H1 (cell line): ENCODE data around the gene C5. TPM values are rescaled to one million over a fixed set of nuclear protein-coding genes. Genes with fewer than 3 reads are reported as not detected.

Experiments used
- CTCF ChIA-PET: fragments of 300-600 bp; sonication (Branson Sonifier 250); formaldehyde crosslinking; loops from one replicate; lab custom pipeline; 2021; ENCODE audit not compliant: partially characterized antibody; lab: Charles Lee
- POLR2A ChIA-PET: fragments of 300-600 bp; sonication (Branson Sonifier 250); formaldehyde crosslinking; loops from one replicate; lab custom pipeline; 2021; ENCODE audit warnings: inconsistent platforms; ENCODE audit not compliant: partially characterized antibody; lab: Charles Lee
- DNase-seq, 2 experiments: peaks; one replicate each; pipeline versions ENCODE4 v3.0.0 to v3.0.0-alpha.2; 2010 to 2022; ENCODE audit warnings: low spot score in 2 of 2, low read depth in 1 of 2, mixed read lengths in 1 of 2
- FAIRE-seq: peaks from 2 replicates; lab custom pipeline; 2011; peaks lifted over from hg19 to GRCh38; lab: Jason Lieb, UNC
- H2AFZ ChIP-seq: 2 replicates; pipeline ENCODE4 v1.8.1; 2012; ENCODE audit warnings: low read length, inconsistent platforms
- H2AK5ac ChIP-seq: 2 replicates; pipeline ENCODE4 v1.6.1; 2013; ENCODE audit warnings: low read depth, low read length
- H2BK120ac ChIP-seq: replicated peaks from 2 replicates; pipeline ENCODE3; 2013; ENCODE audit warnings: low read depth, low read length, inconsistent platforms
- H2BK12ac ChIP-seq: 2 replicates; pipeline ENCODE4 v1.6.1; 2013; ENCODE audit warnings: low read depth, low read length
- H2BK15ac ChIP-seq: 2 replicates; pipeline ENCODE4 v1.6.1; 2013; ENCODE audit warnings: low read length
- H2BK20ac ChIP-seq: 2 replicates; pipeline ENCODE4 v1.6.1; 2013; ENCODE audit warnings: low read length
- H2BK5ac ChIP-seq: 2 replicates; pipeline ENCODE4 v1.6.1; 2013; ENCODE audit warnings: low read depth, low read length
- H3K14ac ChIP-seq: 2 replicates; pipeline ENCODE4 v1.6.1; 2013; ENCODE audit warnings: inconsistent platforms; ENCODE audit not compliant: insufficient read length
- H3K18ac ChIP-seq: 2 replicates; pipeline ENCODE4 v1.6.1; 2013; ENCODE audit warnings: low read length; ENCODE audit errors: extremely low read depth
- H3K23ac ChIP-seq: 2 replicates; pipeline ENCODE4 v1.6.1; 2013; ENCODE audit warnings: inconsistent platforms; ENCODE audit not compliant: insufficient read length
- H3K23me2 ChIP-seq: 2 replicates; pipeline ENCODE4 v1.6.1; 2013; ENCODE audit warnings: low read depth, low read length
- H3K27ac ChIP-seq: 2 replicates; pipeline ENCODE4 v1.6.1; 2011; ENCODE audit warnings: low read depth, low read length, inconsistent platforms
- H3K27me3 ChIP-seq, 4 experiments: replicated peaks in 1 of 4; 1 replicate in 1 of 4; 2 replicates in 3 of 4; pipeline versions ENCODE4 v1.6.1 to v1.8.1; 2011 to 2013; ENCODE audit warnings: low read length in 3 of 4, mild to moderate bottlenecking in 3 of 4, inconsistent platforms in 2 of 4, mixed read lengths in 2 of 4, moderate library complexity in 1 of 4; ENCODE audit not compliant: control insufficient read depth in 3 of 4, insufficient read depth in 3 of 4; ENCODE audit errors: extremely low read depth in 1 of 4
- H3K36me3 ChIP-seq, 4 experiments: 2 replicates each; pipeline versions ENCODE4 v1.6.1 to v1.8.1; 2011 to 2013; ENCODE audit warnings: mild to moderate bottlenecking in 4 of 4, low read length in 3 of 4, moderate library complexity in 2 of 4, control low read depth in 1 of 4, inconsistent platforms in 1 of 4; ENCODE audit not compliant: insufficient read depth in 4 of 4, control insufficient read depth in 2 of 4
- H3K4ac ChIP-seq: replicated peaks from 2 replicates; pipeline ENCODE3; 2013; ENCODE audit warnings: low read length, low read depth, mixed read lengths, inconsistent platforms; ENCODE audit not compliant: insufficient read length
- H3K4me1 ChIP-seq, 4 experiments: replicated peaks in 1 of 4; 1 replicate in 1 of 4; 2 replicates in 3 of 4; pipeline versions ENCODE4 v1.6.1 to v1.8.1; 2011 to 2013; ENCODE audit warnings: low read length in 3 of 4, inconsistent platforms in 2 of 4, mixed read lengths in 1 of 4; ENCODE audit not compliant: insufficient read depth in 4 of 4, control insufficient read depth in 3 of 4
- H3K4me2 ChIP-seq, 2 experiments: 2 replicates each; pipeline versions ENCODE4 v1.6.1 to v1.8.1; 2011 to 2013; ENCODE audit warnings: low read depth in 2 of 2, low read length in 2 of 2, control low read depth in 1 of 2, inconsistent platforms in 1 of 2, mild to moderate bottlenecking in 1 of 2; ENCODE audit not compliant: insufficient read depth in 1 of 2
- H3K4me3 ChIP-seq, 4 experiments: fragments of 200-600, 300-600 bp in 1 of 4; sonication (generic), shearing (Covaris generic), sonication (Bioruptor Twin) in 1 of 4; 2 replicates each; pipeline versions ENCODE4 v1.5.1 to v1.8.1; 2011 to 2016; ENCODE audit warnings: low read length in 4 of 4, low read depth in 3 of 4, control low read depth in 2 of 4, inconsistent platforms in 2 of 4, mild to moderate bottlenecking in 2 of 4, mixed read lengths in 1 of 4, moderate library complexity in 1 of 4; ENCODE audit not compliant: insufficient read depth in 2 of 4; ENCODE audit errors: extremely low read depth in 1 of 4
- H3K56ac ChIP-seq: replicated peaks from 2 replicates; pipeline ENCODE3; 2013; ENCODE audit warnings: low read depth, mild to moderate bottlenecking, mixed read lengths, low read length, inconsistent platforms; ENCODE audit not compliant: insufficient read length
- H3K79me1 ChIP-seq: 2 replicates; pipeline ENCODE4 v1.6.1; 2013; ENCODE audit warnings: low read depth, low read length, control low read depth
- H3K79me2 ChIP-seq, 2 experiments: 2 replicates each; pipeline versions ENCODE4 v1.6.1 to v1.8.1; 2012 to 2013; ENCODE audit warnings: low read length in 2 of 2, mild to moderate bottlenecking in 2 of 2, inconsistent platforms in 1 of 2; ENCODE audit not compliant: insufficient read depth in 2 of 2, control insufficient read depth in 1 of 2
- H3K9ac ChIP-seq, 4 experiments: replicated peaks in 1 of 4; 1 replicate in 1 of 4; 2 replicates in 3 of 4; pipeline versions ENCODE4 v1.6.1 to v1.8.1; 2011 to 2013; ENCODE audit warnings: low read depth in 3 of 4, low read length in 3 of 4, control low read depth in 2 of 4, mild to moderate bottlenecking in 2 of 4, moderate library complexity in 2 of 4, inconsistent platforms in 1 of 4; ENCODE audit errors: extremely low read depth in 1 of 4
- H3K9me3 ChIP-seq, 2 experiments: 2 replicates each; pipeline versions ENCODE4 v1.6.1 to v1.8.1; 2012 to 2013; ENCODE audit warnings: mild to moderate bottlenecking in 2 of 2, moderate library complexity in 2 of 2, control low read depth in 1 of 2, inconsistent platforms in 1 of 2, low read depth in 1 of 2, low read length in 1 of 2, mixed read lengths in 1 of 2; ENCODE audit not compliant: insufficient read depth in 2 of 2
- H4K20me1 ChIP-seq, 2 experiments: replicated peaks in 1 of 2; 2 replicates each; pipeline versions ENCODE3 to v1.8.1; 2011 to 2013; ENCODE audit warnings: inconsistent platforms in 2 of 2, low read length in 2 of 2, mild to moderate bottlenecking in 1 of 2; ENCODE audit not compliant: insufficient read depth in 2 of 2, control insufficient read depth in 1 of 2
- H4K5ac ChIP-seq: 2 replicates; pipeline ENCODE4 v1.6.1; 2013; ENCODE audit warnings: low read length, low read depth, mixed read lengths, inconsistent platforms; ENCODE audit not compliant: insufficient read length
- H4K8ac ChIP-seq: 2 replicates; pipeline ENCODE4 v1.8.0; 2013; ENCODE audit warnings: mild to moderate bottlenecking, moderate library complexity, low read length, inconsistent platforms; ENCODE audit not compliant: insufficient read depth; ENCODE audit errors: extremely low read depth
- H4K91ac ChIP-seq: replicated peaks from 2 replicates; pipeline ENCODE3; 2013; ENCODE audit warnings: low read length, mixed read lengths, inconsistent platforms; ENCODE audit not compliant: insufficient read length
- ATF3 ChIP-seq: IDR thresholded peaks from 2 replicates; pipeline ENCODE4 v1.6.1; 2011; ENCODE audit warnings: low read depth, mild to moderate bottlenecking, low read length; ENCODE audit not compliant: insufficient read depth
- CTBP2 ChIP-seq: IDR thresholded peaks from 2 replicates; pipeline ENCODE4 v1.7.0; 2011; ENCODE audit warnings: borderline replicate concordance, mild to moderate bottlenecking, moderate library complexity, mixed read lengths, low read length; ENCODE audit not compliant: insufficient read depth, insufficient read length
- GTF2F1 ChIP-seq: IDR thresholded peaks from 2 replicates; pipeline ENCODE4 v1.6.1; 2012; ENCODE audit warnings: low read depth, low read length, improper control_type of control experiment, borderline replicate concordance
- JUND ChIP-seq: IDR thresholded peaks from 2 replicates; pipeline ENCODE4 v1.6.1; 2011; ENCODE audit warnings: mild to moderate bottlenecking, improper control_type of control experiment, low read length
- SRF ChIP-seq: IDR thresholded peaks from 2 replicates; pipeline ENCODE4 v1.6.1; 2011; ENCODE audit warnings: mild to moderate bottlenecking, low read depth, low read length, moderate library complexity
- WGBS, 2 experiments: shearing (Covaris generic) in 1 of 2; methylation state at CpG; one replicate each; pipeline versions ENCODE4 v1.1.6 to v1.1.7; 2013 to 2015; ENCODE audit warnings: low lambda C conversion rate in 2 of 2, mixed read lengths in 2 of 2, inconsistent platforms in 1 of 2, low coverage in 1 of 2, missing lambda C conversion rate in 1 of 2; ENCODE audit not compliant: insufficient replicate concordance in 2 of 2, insufficient coverage in 1 of 2, insufficient read length in 1 of 2; ENCODE audit errors: extremely low coverage in 1 of 2, missing lambda C conversion rate in 1 of 2; 5-methylcytosine and 5-hydroxymethylcytosine counted together
- polyA plus RNA-seq, 7 experiments: library from polyadenylated mRNA; depleted of rRNA in 3 of 7; stranded (reverse) in 5 of 7; unstranded in 2 of 7; fragments of >200 nt in 5 of 7; fragments of 200-250 nt in 2 of 7; gene quantifications; 1 replicate in 5 of 7; 2 replicates in 1 of 7; 4 replicates in 1 of 7; pipeline versions ENCODE4 v1.2.1 to v1.2.3, GENCODE V29; 2011 to 2013; ENCODE audit warnings: missing spikeins in 2 of 7, mixed read lengths in 2 of 7
- total RNA-seq: library from RNA; stranded (reverse); fragmentation: NEBNext Ultra II Directional; extraction: Animal tissue kit (Norgen Biotek cat#: 25700); gene quantifications from 2 replicates; pipeline ENCODE4 v1.2.1, GENCODE V29; 2021
- TF ChIP-seq, protein P1 (sequence below): IDR thresholded peaks from 2 replicates; pipeline ENCODE4 v1.6.1; 2012; ENCODE audit warnings: low read length, inconsistent platforms

The C5 gene
- total and polyA plus RNA-seq, 2 of the 8 experiments (the other 6 are each of a cell fraction or from before 2014, with no cell fraction given) = 0.24 to 0.35 TPM

DNA sequence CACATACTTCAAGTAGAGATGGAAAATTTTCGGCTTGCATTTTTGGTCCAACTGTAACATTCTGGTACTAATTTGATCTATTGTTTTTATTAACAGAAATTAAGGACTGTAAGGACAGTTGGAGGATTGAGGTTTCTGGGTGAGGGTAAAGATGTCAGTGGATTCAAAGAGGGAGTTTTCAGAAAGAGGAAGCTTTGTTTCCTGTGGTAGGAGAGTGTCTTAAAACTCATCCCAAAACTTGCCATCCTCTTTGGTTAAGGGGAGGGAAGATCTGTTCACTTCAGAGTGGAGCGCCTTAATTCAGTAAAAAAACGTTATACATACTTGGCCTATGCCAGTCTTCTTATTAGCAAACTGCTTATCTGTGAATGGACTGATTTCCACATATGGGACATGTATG is 38.5 kb upstream of the C5 start:
- H4K91ac ChIP-seq = no peak overlapping the region
- FAIRE-seq (no peak), DNase-seq (no peak)
- H2AFZ ChIP-seq = no peak overlapping the region
- no peak overlapping the region for H2AK5ac ChIP-seq
- 90% methylated on average over 3 of the region's 3 CpGs; no CpG with 5 or more reads in 1 of the 2 experiments for WGBS, 2 experiments
- H2BK5ac ChIP-seq = no peak overlapping the region
- H2BK120ac ChIP-seq = no peak overlapping the region
- no peak overlapping the region for H2BK20ac ChIP-seq
- no peaks in the 10 kb centered on the region for H3K9me3 ChIP-seq
- H2BK12ac ChIP-seq = no peak overlapping the region
- no peak overlapping the region for H3K18ac ChIP-seq
- no peak overlapping the region for H3K23ac ChIP-seq
- H3K4me1 ChIP-seq = no peaks in the 10 kb centered on the region
- H3K23me2 ChIP-seq = no peaks in the 10 kb centered on the region
- no peaks in the 10 kb centered on the region for H3K27me3 ChIP-seq
- no peak overlapping the region for H3K27ac ChIP-seq
- H2BK15ac ChIP-seq = no peak overlapping the region
- TF ChIP-seq JUND = no peak
- TF ChIP-seq GTF2F1 = no peak
- TF ChIP-seq, protein P1, sequence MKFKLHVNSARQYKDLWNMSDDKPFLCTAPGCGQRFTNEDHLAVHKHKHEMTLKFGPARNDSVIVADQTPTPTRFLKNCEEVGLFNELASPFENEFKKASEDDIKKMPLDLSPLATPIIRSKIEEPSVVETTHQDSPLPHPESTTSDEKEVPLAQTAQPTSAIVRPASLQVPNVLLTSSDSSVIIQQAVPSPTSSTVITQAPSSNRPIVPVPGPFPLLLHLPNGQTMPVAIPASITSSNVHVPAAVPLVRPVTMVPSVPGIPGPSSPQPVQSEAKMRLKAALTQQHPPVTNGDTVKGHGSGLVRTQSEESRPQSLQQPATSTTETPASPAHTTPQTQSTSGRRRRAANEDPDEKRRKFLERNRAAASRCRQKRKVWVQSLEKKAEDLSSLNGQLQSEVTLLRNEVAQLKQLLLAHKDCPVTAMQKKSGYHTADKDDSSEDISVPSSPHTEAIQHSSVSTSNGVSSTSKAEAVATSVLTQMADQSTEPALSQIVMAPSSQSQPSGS = no peak
- TF ChIP-seq SRF = no peak
- TF ChIP-seq CTBP2 = no peak
- no peak for TF ChIP-seq ATF3
- H4K8ac ChIP-seq = no peak overlapping the region
- no peaks in the 10 kb centered on the region for H3K79me1 ChIP-seq
- no peak overlapping the region for H3K56ac ChIP-seq
- no peak overlapping the region for H3K9ac ChIP-seq
- H4K20me1 ChIP-seq = peaks cover 0 to 1% of the 10 kb centered on the region in 2 experiments
- no peaks in the 10 kb centered on the region for H3K79me2 ChIP-seq
- H4K5ac ChIP-seq = no peak overlapping the region
- ChIA-PET CTCF (interaction anchor here (1.2 kb wide), 1 partner anchor 81 kb away, joined by 3 read pairs; no protein-coding TSS in a partner anchor), POLR2A (no interaction called here)
- no peaks in the 10 kb centered on the region; a peak in 1 of 8 replicates for H3K36me3 ChIP-seq
- no peak overlapping the region for H3K4me3 ChIP-seq
- no peak overlapping the region for H3K4me2 ChIP-seq
- H3K14ac ChIP-seq = no peak overlapping the region
- no peak overlapping the region for H3K4ac ChIP-seq
